Vagina (tissue), 2 donors: ENCODE measurements around the gene EID1. TPM values are rescaled to one million over a fixed set of nuclear protein-coding genes. Genes with fewer than 3 reads are reported as not detected.

Experiments
- DNase-seq, 2 donors: peaks; one replicate each; pipeline ENCODE4 v3.0.0-alpha.2; 2017; ENCODE audit errors: extremely low spot score in 2 of 2
- H3K27ac ChIP-seq: fragments of 200-600 bp; sonication (generic); one replicate; pipeline ENCODE4 v1.5.1; 2019
- H3K27me3 ChIP-seq: fragments of 200-600 bp; sonication (generic); one replicate; pipeline ENCODE4 v1.5.1; 2019
- H3K36me3 ChIP-seq, 2 donors: fragments of 200-600 bp; sonication (generic); one replicate each; pipeline ENCODE4 v1.5.1; 2017 to 2019
- H3K4me1 ChIP-seq: fragments of 200-600 bp; sonication (generic); one replicate; pipeline ENCODE4 v1.5.1; 2019
- H3K4me3 ChIP-seq, 2 donors: fragments of 200-600 bp; sonication (generic); 1 replicate in 1 of 2; 2 replicates in 1 of 2; pipeline ENCODE4 v1.5.1; 2016 to 2019
- H3K9me3 ChIP-seq: fragments of 200-600 bp; sonication (generic); one replicate; pipeline ENCODE4 v1.5.1; 2019
- CTCF ChIP-seq, 3 experiments: fragments of 450-650 bp in 2 of 3; fragments of 200-600 bp in 1 of 3; sonication (generic) in 1 of 3; IDR thresholded peaks; one replicate each; pipeline ENCODE4 v1.5.1; 2017 to 2019; ENCODE audit warnings: antibody characterized with exemption in 3 of 3, mild to moderate bottlenecking in 2 of 3, moderate library complexity in 2 of 3
- POLR2A ChIP-seq, 2 donors: fragments of 450-650 bp; IDR thresholded peaks; one replicate each; pipeline ENCODE4 v1.6.1; 2017; ENCODE audit warnings: antibody characterized with exemption in 2 of 2, mild to moderate bottlenecking in 2 of 2, moderate library complexity in 2 of 2
- POLR2AphosphoS5 ChIP-seq, 2 donors: sonication (generic); formaldehyde crosslinking; IDR thresholded peaks; one replicate each; pipeline ENCODE4 v1.9.0; 2017; ENCODE audit warnings: antibody characterized with exemption in 2 of 2, mild to moderate bottlenecking in 2 of 2, low read depth in 1 of 2; ENCODE audit not compliant: insufficient read depth in 1 of 2
- intact Hi-C: fragments of 100-400 bp; cut with DNase I; formaldehyde crosslinking; loops from one replicate; pipeline ENCODE4 v1.15.1; 2023
- total RNA-seq: library from RNA; depleted of rRNA; stranded (reverse); fragments of >200 nt; gene quantifications from one replicate; pipeline ENCODE4 v1.2.3, GENCODE V29; 2016

EID1 gene
- total RNA-seq, 1 donor from 2014 or later, result 175 TPM

GRCh38 chr15:48833526-48834239 is 44.3 kb upstream of the EID1 start:
- H3K27ac ChIP-seq, result no peak overlapping the region
- H3K4me1 ChIP-seq, result no peaks in the 10 kb centered on the region
- no peaks in the 10 kb centered on the region for H3K36me3 ChIP-seq
- no peaks in the 10 kb centered on the region for H3K9me3 ChIP-seq
- H3K27me3 ChIP-seq, result no peaks in the 10 kb centered on the region
- intact Hi-C loops, result no loop called here
- DNase-seq, result no peak
- no peak for TF ChIP-seq CTCF (IDR thresholded peaks at IDR 0.05)
- no peak for TF ChIP-seq POLR2A (IDR thresholded peaks at IDR 0.05)
- no peak for TF ChIP-seq POLR2AphosphoS5 (IDR thresholded peaks at IDR 0.05; ENCODE audit: insufficient read depth in 1 of 2, low read depth in 1 of 2)
- H3K4me3 ChIP-seq, result no peak overlapping the region

GRCh38 chr15:48834756-48835155 is 43.2 kb upstream of the EID1 start:
- Histone ChIP-seq H3K27ac (no peak overlapping the region), H3K9me3 (no peaks in the 10 kb centered on the region), H3K36me3 (no peaks in the 10 kb centered on the region), H3K27me3 (no peaks in the 10 kb centered on the region), H3K4me1 (no peaks in the 10 kb centered on the region), H3K4me3 (no peak overlapping the region)
- no peak for DNase-seq
- intact Hi-C loops, result no loop called here
- TF ChIP-seq POLR2A (IDR thresholded peaks at IDR 0.05) (no peak), POLR2AphosphoS5 (IDR thresholded peaks at IDR 0.05; ENCODE audit: insufficient read depth in 1 of 2, low read depth in 1 of 2) (no peak), CTCF (IDR thresholded peaks at IDR 0.05) (no peak)

GRCh38 chr15:48842501-48842900 is 35.4 kb upstream of the EID1 start:
- DNase-seq, result no peak

GRCh38 chr15:48845123-48845522 is 32.8 kb upstream of the EID1 start:
- DNase-seq, result no peak
- H3K27me3 ChIP-seq, result no peaks in the 10 kb centered on the region
- intact Hi-C loops, result no loop called here
- no peak overlapping the region for H3K27ac ChIP-seq
- H3K4me1 ChIP-seq, result no peaks in the 10 kb centered on the region
- H3K36me3 ChIP-seq, result no peaks in the 10 kb centered on the region
- TF ChIP-seq CTCF (IDR thresholded peaks at IDR 0.05), result no peak
- TF ChIP-seq POLR2A (IDR thresholded peaks at IDR 0.05), result no peak
- no peak for TF ChIP-seq POLR2AphosphoS5 (IDR thresholded peaks at IDR 0.05; ENCODE audit: insufficient read depth in 1 of 2, low read depth in 1 of 2)
- H3K9me3 ChIP-seq, result no peaks in the 10 kb centered on the region
- no peak overlapping the region for H3K4me3 ChIP-seq

More at GRCh38 chr15:48842501-48842900, 35.4 kb upstream of the EID1 start:
- Histone ChIP-seq H3K4me1 (no peaks in the 10 kb centered on the region), H3K4me3 (no peak overlapping the region), H3K27ac (no peak overlapping the region), H3K27me3 (no peaks in the 10 kb centered on the region), H3K9me3 (no peaks in the 10 kb centered on the region), H3K36me3 (no peaks in the 10 kb centered on the region)
- TF ChIP-seq CTCF (IDR thresholded peaks at IDR 0.05), result no peak
- TF ChIP-seq POLR2AphosphoS5 (IDR thresholded peaks at IDR 0.05; ENCODE audit: insufficient read depth in 1 of 2, low read depth in 1 of 2), result no peak
- TF ChIP-seq POLR2A (IDR thresholded peaks at IDR 0.05), result no peak
- intact Hi-C loops, result no loop called here

- no peaks in the 10 kb centered on the region for H3K36me3 ChIP-seq
- no peak overlapping the region for H3K4me3 ChIP-seq
- H3K4me1 ChIP-seq, result peaks cover 1% of the 10 kb centered on the region
- no peaks in the 10 kb centered on the region for H3K27me3 ChIP-seq
- intact Hi-C loops, result no loop called here
- no peak for DNase-seq
- TF ChIP-seq POLR2AphosphoS5 (IDR thresholded peaks at IDR 0.05; ENCODE audit: insufficient read depth in 1 of 2, low read depth in 1 of 2), result no peak
- no peak for TF ChIP-seq POLR2A (IDR thresholded peaks at IDR 0.05)
- TF ChIP-seq CTCF (IDR thresholded peaks at IDR 0.05), result no peak
- no peaks in the 10 kb centered on the region for H3K9me3 ChIP-seq
- H3K27ac ChIP-seq, result no peak overlapping the region
These were observed 27.3 kb upstream of the EID1 start for GRCh38 chr15:48850648-48851047.
